Neuronal stem cell (in vitro differentiated cells): ENCODE measurements around the gene AP3M1.

Experiments
- DNase-seq: peaks from one replicate; pipeline ENCODE4 v3.0.0-alpha.2; 2013; ENCODE audit warnings: low spot score
- H2AFZ ChIP-seq: one replicate; pipeline ENCODE4 v1.6.1; 2013; ENCODE audit warnings: mild to moderate bottlenecking, low read length, inconsistent platforms
- H2AK5ac ChIP-seq: 2 replicates; pipeline ENCODE4 v1.6.1; 2013; ENCODE audit warnings: low read depth, mild to moderate bottlenecking, inconsistent platforms, low read length, moderate library complexity, mixed read lengths
- H2BK120ac ChIP-seq: 2 replicates; pipeline ENCODE4 v1.6.1; 2013; ENCODE audit warnings: low read depth, mild to moderate bottlenecking, inconsistent platforms, low read length, moderate library complexity, mixed read lengths
- H2BK12ac ChIP-seq: one replicate; pipeline ENCODE4 v1.6.1; 2013; ENCODE audit warnings: low read length, inconsistent platforms
- H2BK15ac ChIP-seq: 2 replicates; pipeline ENCODE4 v1.6.1; 2013; ENCODE audit warnings: mild to moderate bottlenecking, low read length, inconsistent platforms, mixed read lengths
- H2BK5ac ChIP-seq: one replicate; pipeline ENCODE4 v1.6.1; 2013; ENCODE audit warnings: inconsistent platforms, mild to moderate bottlenecking, low read length, moderate library complexity
- H3K14ac ChIP-seq: one replicate; pipeline ENCODE4 v1.6.1; 2013; ENCODE audit warnings: low read length, inconsistent platforms
- H3K18ac ChIP-seq: 2 replicates; pipeline ENCODE4 v1.6.1; 2013; ENCODE audit warnings: low read length, inconsistent platforms
- H3K23ac ChIP-seq: 2 replicates; pipeline ENCODE4 v1.6.1; 2013; ENCODE audit warnings: low read depth, mild to moderate bottlenecking, mixed read lengths, low read length, inconsistent platforms; ENCODE audit not compliant: poor library complexity
- H3K27ac ChIP-seq: replicated peaks from 3 replicates; pipeline ENCODE4 v1.5.1; 2013; ENCODE audit warnings: low read length, inconsistent platforms
- H3K27me3 ChIP-seq, 3 experiments: 2 replicates each; pipeline ENCODE4 v1.6.1; 2013; ENCODE audit warnings: low read length in 3 of 3, mild to moderate bottlenecking in 2 of 3, inconsistent platforms in 1 of 3, low read depth in 1 of 3, mixed read lengths in 1 of 3, moderate library complexity in 1 of 3; ENCODE audit not compliant: control insufficient read depth in 3 of 3, insufficient read depth in 3 of 3
- H3K36me3 ChIP-seq, 2 donors: replicated peaks in 1 of 2; 2 replicates each; pipeline ENCODE4 v1.6.1; 2013; ENCODE audit warnings: low read length in 2 of 2; ENCODE audit not compliant: control insufficient read depth in 2 of 2, insufficient read depth in 2 of 2
- H3K4ac ChIP-seq: 2 replicates; pipeline ENCODE4 v1.6.1; 2013; ENCODE audit warnings: inconsistent platforms, mild to moderate bottlenecking, low read length, moderate library complexity
- H3K4me1 ChIP-seq, 2 donors: 1 replicate in 1 of 2; 2 replicates in 1 of 2; pipeline ENCODE4 v1.6.1; 2013; ENCODE audit warnings: low read length in 2 of 2, low read depth in 1 of 2; ENCODE audit not compliant: control insufficient read depth in 2 of 2, insufficient read depth in 1 of 2
- H3K4me2 ChIP-seq: one replicate; pipeline ENCODE4 v1.6.1; 2013; ENCODE audit warnings: mild to moderate bottlenecking, low read length, inconsistent platforms; ENCODE audit not compliant: insufficient read depth, poor library complexity, severe bottlenecking
- H3K4me3 ChIP-seq, 2 donors: 2 replicates each; pipeline ENCODE4 v1.5.1; 2013; ENCODE audit warnings: low read length in 2 of 2, mild to moderate bottlenecking in 2 of 2, inconsistent platforms in 1 of 2, moderate library complexity in 1 of 2
- H3K79me1 ChIP-seq: one replicate; pipeline ENCODE4 v1.6.1; 2013; ENCODE audit warnings: low read depth, mild to moderate bottlenecking, inconsistent platforms, low read length, moderate library complexity
- H3K9ac ChIP-seq: one replicate; pipeline ENCODE4 v1.6.1; 2013; ENCODE audit warnings: mild to moderate bottlenecking, low read depth, low read length, inconsistent platforms; ENCODE audit not compliant: poor library complexity
- H3K9me3 ChIP-seq, 2 donors: replicated peaks in 1 of 2; 2 replicates each; pipeline versions ENCODE3 to v1.6.1; 2013; ENCODE audit warnings: low read length in 2 of 2, mild to moderate bottlenecking in 2 of 2, inconsistent platforms in 1 of 2, low read depth in 1 of 2, mixed read lengths in 1 of 2, moderate library complexity in 1 of 2; ENCODE audit not compliant: control insufficient read depth in 2 of 2, insufficient read depth in 1 of 2
- H4K8ac ChIP-seq: one replicate; pipeline ENCODE4 v1.6.1; 2013; ENCODE audit warnings: low read depth, mild to moderate bottlenecking, inconsistent platforms, low read length, moderate library complexity
- H4K91ac ChIP-seq: one replicate; pipeline ENCODE4 v1.6.1; 2013; ENCODE audit warnings: low read length, low read depth, mild to moderate bottlenecking, inconsistent platforms; ENCODE audit not compliant: poor library complexity
- WGBS, 2 donors: extraction: QIAGEN DNeasy Blood & Tissue Kit; methylation state at CpG; one replicate each; pipeline ENCODE4 v1.1.7; 2013; ENCODE audit warnings: missing lambda C conversion rate in 2 of 2, mixed read lengths in 1 of 2; ENCODE audit not compliant: insufficient read length in 2 of 2, insufficient replicate concordance in 1 of 2; ENCODE audit errors: extremely low coverage in 2 of 2; 5-methylcytosine and 5-hydroxymethylcytosine counted together

The AP3M1 gene

DNA sequence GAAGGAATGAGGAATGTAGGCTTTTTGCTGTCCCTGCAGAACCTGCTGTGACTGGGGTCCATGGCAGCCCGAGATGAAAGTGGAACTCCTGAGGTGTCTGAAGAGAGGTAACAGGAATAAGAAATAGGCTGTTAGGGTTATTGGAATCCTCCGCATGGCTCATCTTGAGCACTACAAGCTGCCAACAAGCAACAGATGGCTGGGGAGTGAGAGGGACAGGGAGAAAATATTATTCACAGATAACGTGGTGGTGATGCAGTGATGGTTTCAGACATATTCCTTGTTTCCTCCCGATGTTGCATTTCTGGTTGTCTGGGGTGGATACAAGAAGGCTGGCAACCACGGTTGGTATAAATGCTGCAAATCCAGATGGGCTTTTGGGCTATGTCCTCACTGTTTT, 46.1 kb downstream of the AP3M1 start:
- no peak overlapping the region for H3K9ac ChIP-seq
- H3K4me1 ChIP-seq: no peaks in the 10 kb centered on the region
- no peak overlapping the region for H4K91ac ChIP-seq
- no peak overlapping the region for H3K18ac ChIP-seq
- WGBS, 2 donors: no CpG with 5 or more reads among the region's 5 CpGs
- H3K23ac ChIP-seq: no peak overlapping the region
- DNase-seq: no peak
- no peak overlapping the region for H2AK5ac ChIP-seq
- H2BK120ac ChIP-seq: no peak overlapping the region
- peaks cover 52 to 96% of the 10 kb centered on the region in 2 donors for H3K36me3 ChIP-seq
- H3K4me3 ChIP-seq: no peak overlapping the region
- no peaks in the 10 kb centered on the region for H3K27me3 ChIP-seq
- H2BK15ac ChIP-seq: no peak overlapping the region
- H3K79me1 ChIP-seq: no peaks in the 10 kb centered on the region
- H3K4me2 ChIP-seq: no peak overlapping the region
- no peak overlapping the region for H2BK5ac ChIP-seq
- no peak overlapping the region for H3K14ac ChIP-seq
- no peak overlapping the region for H4K8ac ChIP-seq
- no peaks in the 10 kb centered on the region for H3K9me3 ChIP-seq
- no peak overlapping the region for H3K27ac ChIP-seq
- no peak overlapping the region for H3K4ac ChIP-seq
- no peak overlapping the region for H2BK12ac ChIP-seq
- no peak overlapping the region for H2AFZ ChIP-seq

GRCh38 chr10:74103560-74104258, 46.9 kb downstream of the AP3M1 start:
- Histone ChIP-seq H2AFZ (no peak overlapping the region), H3K4me2 (no peak overlapping the region), H2AK5ac (no peak overlapping the region), H3K9ac (no peak overlapping the region), H3K18ac (no peak overlapping the region), H2BK120ac (no peak overlapping the region), H3K23ac (no peak overlapping the region), H3K4me1 (no peaks in the 10 kb centered on the region), H3K4me3 (no peak overlapping the region), H3K27me3 (no peaks in the 10 kb centered on the region), H3K36me3 (peaks cover 52 to 96% of the 10 kb centered on the region in 2 donors), H4K8ac (no peak overlapping the region), H2BK5ac (no peak overlapping the region), H3K79me1 (no peaks in the 10 kb centered on the region), H3K27ac (no peak overlapping the region), H2BK12ac (no peak overlapping the region), H3K9me3 (no peaks in the 10 kb centered on the region), H3K14ac (no peak overlapping the region), H4K91ac (no peak overlapping the region), H2BK15ac (no peak overlapping the region), H3K4ac (no peak overlapping the region)
- no peak for DNase-seq
- WGBS, 2 donors: no CpG with 5 or more reads among the region's 11 CpGs

DNA sequence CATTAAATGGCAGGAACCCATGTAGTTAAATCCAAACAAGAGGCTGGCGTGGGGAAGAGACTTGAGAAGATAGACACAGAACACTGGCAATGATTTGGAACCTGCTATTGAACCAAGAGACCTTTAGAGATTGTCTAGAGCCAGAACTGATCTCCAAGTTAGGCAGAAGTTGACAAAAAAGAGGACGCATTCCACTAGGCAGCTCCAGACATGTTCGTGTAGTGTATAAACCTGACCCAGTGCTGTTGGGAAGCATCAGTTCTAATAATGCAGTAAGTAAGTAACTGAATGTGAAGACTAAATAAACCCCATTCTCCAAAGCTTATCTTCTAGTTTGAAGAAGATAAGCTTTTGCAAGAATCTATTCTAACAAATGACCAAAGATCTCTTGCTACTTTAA, 50.8 kb downstream of the AP3M1 start:
- Histone ChIP-seq H2BK5ac (no peak overlapping the region), H3K27me3 (no peaks in the 10 kb centered on the region), H2AK5ac (no peak overlapping the region), H2AFZ (no peak overlapping the region), H3K9me3 (no peaks in the 10 kb centered on the region), H3K27ac (no peak overlapping the region), H3K18ac (no peak overlapping the region), H3K23ac (no peak overlapping the region), H3K14ac (no peak overlapping the region), H3K79me1 (no peaks in the 10 kb centered on the region), H3K4me2 (no peak overlapping the region), H2BK15ac (no peak overlapping the region), H3K4ac (no peak overlapping the region), H4K91ac (no peak overlapping the region), H3K36me3 (peaks cover 51 to 98% of the 10 kb centered on the region in 2 donors), H4K8ac (no peak overlapping the region), H2BK120ac (no peak overlapping the region), H3K4me1 (no peaks in the 10 kb centered on the region), H2BK12ac (no peak overlapping the region), H3K9ac (no peak overlapping the region), H3K4me3 (no peak overlapping the region)
- no CpG with 5 or more reads among the region's 3 CpGs for WGBS, 2 donors
- no peak for DNase-seq

GRCh38 chr10:74099420-74099819, 51.2 kb downstream of the AP3M1 start:
- no peak overlapping the region for H3K23ac ChIP-seq
- no peak overlapping the region for H2BK120ac ChIP-seq
- H4K91ac ChIP-seq: no peak overlapping the region
- no peaks in the 10 kb centered on the region for H3K27me3 ChIP-seq
- no peak overlapping the region for H2BK15ac ChIP-seq
- no peaks in the 10 kb centered on the region for H3K79me1 ChIP-seq
- H3K18ac ChIP-seq: no peak overlapping the region
- H3K4ac ChIP-seq: no peak overlapping the region
- no peak overlapping the region for H3K9ac ChIP-seq
- DNase-seq: no peak
- peaks cover 50 to 98% of the 10 kb centered on the region in 2 donors for H3K36me3 ChIP-seq
- H2BK5ac ChIP-seq: no peak overlapping the region
- no peak overlapping the region for H3K4me3 ChIP-seq
- H3K27ac ChIP-seq: no peak overlapping the region
- no peak overlapping the region for H4K8ac ChIP-seq
- H3K9me3 ChIP-seq: no peaks in the 10 kb centered on the region
- no peak overlapping the region for H2AK5ac ChIP-seq
- H2AFZ ChIP-seq: no peak overlapping the region
- H3K4me1 ChIP-seq: no peaks in the 10 kb centered on the region
- WGBS, 2 donors: no CpG with 5 or more reads among the region's 3 CpGs
- no peak overlapping the region for H3K4me2 ChIP-seq
- H3K14ac ChIP-seq: no peak overlapping the region
- no peak overlapping the region for H2BK12ac ChIP-seq
